Activated naive CD8-positive, alpha-beta T cell treated with anti-CD3 and anti-CD28 coated beads, Interleukin-2, amount 10 ng/mL, durations not matched to agents 7 days and 5 days (primary cell): Measurements from ENCODE around the gene SF3B1. TPM values are rescaled to one million over a fixed set of nuclear protein-coding genes. Genes with fewer than 3 reads are reported as not detected.
"Not testable (repeated sequence)": the region's sequence is repeated elsewhere in the genome, so short reads cannot be mapped to it uniquely, and the experiment has no call there.

Source experiments
- ATAC-seq: fragments of 150-1000 bp; cut with Tn5 transposase; one replicate; pipeline ENCODE4 v1.10.0; 2021; ENCODE audit warnings: low read depth, moderate library complexity
- POLR2A ChIA-PET: fragments of 350-600 bp; sonication (Branson Sonifier 250); formaldehyde crosslinking; loops from one replicate; lab custom pipeline; 2021; ENCODE audit warnings: antibody characterized with exemption; lab: Charles Lee
- DNase-seq: peaks from one replicate; pipeline ENCODE4 v3.0.0; 2021
- H3K27ac Mint-ChIP-seq: one replicate; pipeline ENCODE4 v1.8.0; 2022; ENCODE audit warnings: mild to moderate bottlenecking, mixed read lengths
- H3K27me3 Mint-ChIP-seq: one replicate; pipeline ENCODE4 v1.8.0; 2022; ENCODE audit warnings: mild to moderate bottlenecking, moderate library complexity, mixed read lengths
- H3K36me3 Mint-ChIP-seq: one replicate; pipeline ENCODE4 v1.8.0; 2021; ENCODE audit warnings: mild to moderate bottlenecking, mixed read lengths
- H3K4me1 Mint-ChIP-seq: one replicate; pipeline ENCODE4 v1.8.0; 2021; ENCODE audit warnings: mixed read lengths
- H3K4me3 Mint-ChIP-seq: one replicate; pipeline ENCODE4 v1.8.0; 2022; ENCODE audit warnings: mild to moderate bottlenecking, moderate library complexity, mixed read lengths
- H3K9me3 Mint-ChIP-seq: one replicate; pipeline ENCODE4 v1.8.0; 2021; ENCODE audit warnings: mixed read lengths
- total RNA-seq, 2 experiments: library from RNA; stranded (reverse); gene quantifications; one replicate each; pipeline ENCODE4 v1.2.3, GENCODE V29; 2021

Gene SF3B1
- total RNA-seq, 2 experiments from 2014 or later, result 388 to 392 TPM

DNA sequence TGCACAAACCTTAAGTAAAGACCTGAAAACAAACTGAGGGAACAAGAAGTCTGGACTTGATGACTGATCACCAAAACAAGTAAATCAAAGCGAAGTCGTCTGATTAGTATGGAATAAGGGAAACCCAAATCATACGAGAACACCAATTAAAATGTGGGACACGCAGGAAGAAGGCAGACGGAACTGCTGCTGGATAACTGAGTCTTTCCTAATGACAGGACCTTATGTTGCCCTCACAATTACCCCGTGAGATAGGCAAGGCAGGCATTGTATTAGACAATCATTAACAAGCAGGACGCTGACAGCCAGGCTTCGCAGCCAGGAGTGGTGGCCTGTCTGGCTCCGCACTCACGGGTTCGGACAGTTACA lies 17.9 kb upstream of the SF3B1 start:
- H3K27ac Mint-ChIP-seq, result peak overlapping the region; percentile 96
- no peaks in the 10 kb centered on the region for H3K9me3 Mint-ChIP-seq
- H3K27me3 Mint-ChIP-seq, result no peaks in the 10 kb centered on the region
- ATAC-seq (no peak), DNase-seq (no peak)
- H3K4me3 Mint-ChIP-seq, result peak overlapping the region; percentile 88
- POLR2A ChIA-PET, result interaction anchor here (0.5 to 3.9 kb wide), 18 partner anchors 9 to 528 kb away, joined by 3 to 75 read pairs (median 4); partner anchors contain the start of genes HSPD1, HSPE1, MOB4 and PGAP1
- H3K4me1 Mint-ChIP-seq, result peaks cover 22% of the 10 kb centered on the region
- peaks cover 5% of the 10 kb centered on the region for H3K36me3 Mint-ChIP-seq

DNA sequence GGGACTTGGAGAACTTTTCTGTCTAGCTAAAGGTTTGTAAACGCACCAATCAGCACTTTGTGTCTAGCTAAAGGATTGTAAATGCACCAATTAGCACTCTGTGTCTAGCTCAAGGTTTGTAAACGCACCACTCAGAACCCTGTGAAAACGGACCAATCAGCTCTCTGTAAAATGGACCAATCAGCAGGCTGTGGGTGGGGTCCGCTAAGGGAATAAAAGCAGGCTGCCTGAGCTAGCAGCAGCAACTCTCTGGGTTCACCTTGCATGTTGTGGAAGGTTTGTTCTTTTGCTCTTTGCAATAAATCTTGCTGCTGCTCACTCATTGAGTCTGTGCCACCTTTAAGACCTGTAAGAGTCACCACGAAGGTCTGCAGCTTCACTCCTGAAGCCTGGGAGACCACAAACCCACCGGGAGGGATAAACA lies 16.1 kb upstream of the SF3B1 start:
- not testable (repeated sequence) for H3K9me3 Mint-ChIP-seq, H3K36me3 Mint-ChIP-seq, ATAC-seq, H3K4me3 Mint-ChIP-seq, DNase-seq, H3K27me3 Mint-ChIP-seq
- H3K4me1 Mint-ChIP-seq, result peaks cover 18% of the 10 kb centered on the region
- POLR2A ChIA-PET, result interaction anchor here (0.6 to 1.7 kb wide), 4 partner anchors 8 to 49 kb away, joined by 3 to 9 read pairs (median 4); partner anchors contain the start of genes HSPD1, HSPE1 and SF3B1
- H3K27ac Mint-ChIP-seq, result peak overlapping the region; percentile 48

DNA sequence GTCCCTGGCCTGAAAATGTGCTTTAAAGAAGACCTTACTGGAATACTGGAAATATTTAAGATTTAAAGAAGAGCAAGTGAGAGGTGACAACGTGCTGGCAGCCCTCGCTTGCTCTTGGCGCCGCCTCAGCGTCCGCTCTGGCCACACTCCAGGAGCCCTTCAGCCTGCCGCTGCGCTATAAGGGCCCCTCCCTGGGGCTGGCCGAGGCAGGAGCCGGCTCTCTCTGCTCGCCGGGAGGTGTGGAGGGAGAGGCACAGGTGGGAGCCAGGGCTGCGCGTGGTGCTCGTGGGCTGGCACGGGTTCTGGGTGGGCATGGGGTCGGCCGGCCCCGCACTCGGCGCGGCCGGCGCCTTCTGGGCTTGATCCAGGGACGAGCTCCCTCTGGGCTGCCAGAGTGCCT lies 15.6 kb upstream of the SF3B1 start:
- Mint-ChIP-seq H3K27ac (no peak overlapping the region), H3K4me1 (peaks cover 18% of the 10 kb centered on the region), H3K4me3 (no peak overlapping the region), H3K9me3 (no peaks in the 10 kb centered on the region), H3K36me3 (no peaks in the 10 kb centered on the region), H3K27me3 (peaks cover 3% of the 10 kb centered on the region)
- DNase-seq (no peak), ATAC-seq (no peak)
- POLR2A ChIA-PET, result interaction anchor here (0.6 to 1.7 kb wide), 4 partner anchors 8 to 49 kb away, joined by 3 to 9 read pairs (median 4); partner anchors contain the start of genes HSPD1, HSPE1 and SF3B1

DNA sequence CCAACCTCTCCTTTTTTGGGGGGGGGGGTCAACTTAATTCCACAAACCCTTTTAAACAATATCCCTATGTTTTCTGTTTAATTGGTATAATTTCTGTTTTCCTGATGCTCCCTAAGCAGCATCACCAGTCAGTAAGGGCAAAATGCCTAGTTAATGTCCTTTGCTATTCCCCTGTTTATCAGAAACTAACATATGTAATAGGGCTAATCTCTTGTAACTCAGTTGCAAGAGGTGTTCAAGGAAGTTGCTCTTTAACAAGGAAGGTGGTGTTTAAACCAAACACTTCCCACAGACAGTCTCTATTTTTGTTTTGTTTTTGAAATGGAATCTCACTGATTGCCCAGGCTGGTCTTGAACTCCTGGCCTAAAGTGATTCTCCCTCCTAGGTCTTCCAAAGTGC lies 12.0 kb upstream of the SF3B1 start:
- Mint-ChIP-seq H3K27me3 (peaks cover 5% of the 10 kb centered on the region), H3K4me3 (no peak overlapping the region), H3K9me3 (no peaks in the 10 kb centered on the region), H3K4me1 (peaks cover 7% of the 10 kb centered on the region), H3K36me3 (no peaks in the 10 kb centered on the region), H3K27ac (no peak overlapping the region)
- ATAC-seq (no peak), DNase-seq (no peak)
- POLR2A ChIA-PET, result interaction anchor here (1.0 kb wide), 1 partner anchor 11 kb away, joined by 3 read pairs; no protein-coding TSS in a partner anchor

DNA sequence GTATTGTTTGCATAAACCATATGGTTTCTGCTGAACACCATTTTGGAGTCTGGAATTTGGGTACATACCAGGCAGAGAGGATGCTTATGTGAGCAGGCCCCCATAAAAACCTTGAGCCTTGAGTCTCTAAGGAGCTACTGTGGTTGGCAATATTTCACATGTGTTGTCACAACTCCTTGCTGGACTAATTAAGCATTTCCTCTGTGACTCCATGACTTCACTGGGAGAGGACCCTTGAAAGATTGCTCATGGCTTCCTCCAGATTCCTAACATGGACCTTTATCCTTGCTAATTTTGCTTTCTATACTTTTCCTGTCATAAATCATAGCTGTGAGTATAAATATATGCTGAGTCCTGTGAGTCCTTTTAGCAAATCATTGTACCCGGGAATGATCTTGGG lies 10.9 kb upstream of the SF3B1 start:
- Mint-ChIP-seq H3K27ac (no peak overlapping the region), H3K4me1 (peaks cover 3% of the 10 kb centered on the region), H3K36me3 (no peaks in the 10 kb centered on the region), H3K9me3 (no peaks in the 10 kb centered on the region), H3K4me3 (no peak overlapping the region), H3K27me3 (peaks cover 5% of the 10 kb centered on the region)
- POLR2A ChIA-PET, result interaction anchor here (0.6 to 1.0 kb wide), 3 partner anchors 10 to 138 kb away, joined by 3 to 4 read pairs (median 3); no protein-coding TSS in a partner anchor
- no peak for ATAC-seq
- DNase-seq, result no peak

DNA sequence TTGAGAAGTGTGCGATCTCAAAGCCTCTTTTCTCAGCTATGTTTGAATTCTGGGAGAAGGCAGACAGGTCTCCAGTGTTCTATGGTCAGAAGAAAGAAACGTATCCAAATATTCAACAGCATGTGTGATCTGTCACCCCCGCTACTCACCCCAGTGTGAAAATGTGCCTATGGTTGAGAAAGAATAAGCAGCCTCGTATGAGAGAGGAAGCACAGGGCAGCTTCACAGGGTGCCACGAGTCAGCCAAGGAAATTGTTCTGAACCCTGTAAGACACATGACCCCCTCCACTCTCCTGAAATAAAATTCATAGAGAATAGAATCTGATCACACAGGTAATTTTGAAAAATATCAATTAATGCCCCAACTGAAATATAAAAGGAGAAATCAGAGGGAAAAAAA lies 8.0 kb upstream of the SF3B1 start:
- DNase-seq (no peak), ATAC-seq (no peak)
- Mint-ChIP-seq H3K27ac (no peak overlapping the region), H3K27me3 (peaks cover 5% of the 10 kb centered on the region), H3K36me3 (no peaks in the 10 kb centered on the region), H3K9me3 (no peaks in the 10 kb centered on the region), H3K4me1 (peaks cover 3% of the 10 kb centered on the region), H3K4me3 (no peak overlapping the region)
- POLR2A ChIA-PET, result interaction anchor here (1.2 to 1.4 kb wide), 2 partner anchors 8 to 10 kb away, joined by 3 to 4 read pairs; partner anchors contain the start of gene COQ10B

DNA sequence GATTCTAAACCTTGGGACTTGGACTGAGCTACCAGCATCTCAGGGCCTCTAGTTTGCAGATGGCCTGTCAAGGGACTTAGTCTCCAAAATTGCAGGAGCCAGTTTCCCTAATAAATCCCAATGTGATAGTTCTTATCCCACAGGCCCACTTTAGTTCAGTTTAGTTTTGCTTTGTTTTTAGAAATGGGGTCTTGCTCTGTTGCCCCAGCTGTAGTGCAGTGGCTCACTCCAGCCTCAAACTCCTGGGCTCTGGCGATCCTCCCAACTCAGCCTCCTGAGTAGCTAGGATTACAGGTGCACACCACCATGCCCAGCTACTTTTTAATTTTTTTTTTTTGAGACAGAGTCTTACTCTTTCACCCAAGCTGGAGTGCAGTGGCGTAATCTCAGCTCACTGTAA lies 2.6 kb upstream of the SF3B1 start:
- no peaks in the 10 kb centered on the region for H3K27me3 Mint-ChIP-seq
- H3K4me1 Mint-ChIP-seq, result peaks cover 17% of the 10 kb centered on the region
- no peak overlapping the region for H3K27ac Mint-ChIP-seq
- no peak overlapping the region for H3K4me3 Mint-ChIP-seq
- H3K9me3 Mint-ChIP-seq, result no peaks in the 10 kb centered on the region
- POLR2A ChIA-PET, result interaction anchor here (5.6 kb wide), 1 partner anchor 17 kb away, joined by 75 read pairs; the partner anchor contains the start of gene COQ10B
- DNase-seq, result no peak
- no peak for ATAC-seq
- H3K36me3 Mint-ChIP-seq, result no peaks in the 10 kb centered on the region

DNA sequence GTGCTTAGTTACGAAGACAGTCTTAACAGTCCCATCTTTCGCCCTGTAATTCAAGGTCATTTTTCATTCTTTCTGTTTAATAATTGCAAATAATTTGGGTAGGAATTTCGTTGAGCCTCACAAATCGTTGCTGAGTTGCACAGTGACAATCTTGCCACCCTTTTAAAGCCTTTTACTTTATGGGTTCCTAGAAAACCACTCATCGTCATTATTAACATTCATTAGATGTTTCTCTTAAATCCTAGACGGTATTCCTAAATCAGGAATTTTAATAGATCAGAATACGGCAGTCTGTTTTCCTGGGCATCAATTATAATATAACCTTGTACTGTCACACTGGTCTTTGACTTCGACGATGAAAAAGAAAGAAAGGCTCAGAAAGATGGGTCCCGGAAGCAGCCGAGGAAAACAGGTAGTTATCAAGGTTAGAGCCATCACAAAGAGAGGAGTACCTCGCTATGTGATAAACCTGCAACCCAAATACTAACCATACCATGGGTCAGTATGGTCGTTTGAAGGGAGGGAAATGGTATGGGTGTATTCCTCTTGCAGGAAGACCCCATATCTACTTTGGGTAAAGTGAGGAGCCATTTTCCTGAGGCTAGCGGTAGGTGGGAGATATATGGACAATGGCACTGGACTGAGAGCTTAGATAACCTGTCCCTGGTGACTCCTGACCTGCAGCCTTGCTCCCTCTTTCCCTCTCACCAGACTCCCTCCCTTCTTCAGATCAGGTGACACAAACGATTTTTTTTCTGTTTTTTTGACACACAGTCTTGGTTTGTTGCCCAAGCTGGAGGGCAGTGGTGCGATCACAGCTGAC lies 981 bp upstream of the SF3B1 start:
- H3K27me3 Mint-ChIP-seq, result no peaks in the 10 kb centered on the region
- peaks cover 2% of the 10 kb centered on the region for H3K36me3 Mint-ChIP-seq
- H3K9me3 Mint-ChIP-seq, result no peaks in the 10 kb centered on the region
- DNase-seq, result no peak
- peak overlapping the region; percentile 85 for H3K4me3 Mint-ChIP-seq
- H3K4me1 Mint-ChIP-seq, result peaks cover 28% of the 10 kb centered on the region
- peak; percentile 1 for ATAC-seq
- POLR2A ChIA-PET, result interaction anchor here (0.7 to 6.1 kb wide), 11 partner anchors 8 to 636 kb away, joined by 3 to 75 read pairs (median 5); partner anchors contain the start of genes COQ10B, GTF3C3, HSPD1 and HSPE1
- H3K27ac Mint-ChIP-seq, result peak overlapping the region; percentile 100

DNA sequence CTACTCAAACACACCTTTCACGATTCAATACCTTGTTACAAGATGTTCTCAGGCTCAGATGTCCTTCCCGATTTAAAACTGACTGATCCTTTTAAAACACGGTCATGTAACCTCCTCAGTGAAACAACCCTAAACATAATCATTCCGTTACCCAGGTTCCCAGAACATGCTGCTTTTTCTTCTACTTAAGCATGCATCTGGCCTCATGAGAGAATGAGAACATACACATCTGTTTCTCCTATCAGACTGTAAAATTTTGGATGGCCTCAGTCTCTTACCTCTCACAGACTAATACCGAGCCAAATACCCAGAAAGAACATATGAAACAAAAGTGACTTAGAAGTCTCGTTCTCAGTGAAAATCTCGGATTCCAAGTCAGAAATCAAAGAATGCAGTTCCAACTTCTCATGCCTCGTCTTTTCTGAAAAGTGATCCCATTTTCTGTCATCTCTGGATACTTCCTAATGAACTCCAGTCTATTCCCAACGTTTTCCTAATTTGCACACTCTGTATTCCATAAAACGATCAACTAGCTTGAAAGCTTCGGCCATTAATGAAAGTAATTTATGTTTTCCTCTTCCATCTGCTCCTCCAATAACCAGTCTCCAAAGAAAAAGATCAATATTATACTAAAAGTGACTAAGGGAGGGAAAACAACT lies 919 bp downstream of the SF3B1 start:
- H3K27me3 Mint-ChIP-seq, result no peaks in the 10 kb centered on the region
- no peaks in the 10 kb centered on the region for H3K9me3 Mint-ChIP-seq
- peak overlapping the region; percentile 85 for H3K4me3 Mint-ChIP-seq
- ATAC-seq, result no peak
- DNase-seq, result no peak
- H3K4me1 Mint-ChIP-seq, result peaks cover 44% of the 10 kb centered on the region
- POLR2A ChIA-PET, result interaction anchor here (1.0 to 6.1 kb wide), 5 partner anchors 20 to 507 kb away, joined by 3 to 75 read pairs (median 31); partner anchors contain the start of genes COQ10B, HSPD1, HSPE1 and MOB4
- H3K27ac Mint-ChIP-seq, result peak overlapping the region; percentile 100
- H3K36me3 Mint-ChIP-seq, result peaks cover 6% of the 10 kb centered on the region

DNA sequence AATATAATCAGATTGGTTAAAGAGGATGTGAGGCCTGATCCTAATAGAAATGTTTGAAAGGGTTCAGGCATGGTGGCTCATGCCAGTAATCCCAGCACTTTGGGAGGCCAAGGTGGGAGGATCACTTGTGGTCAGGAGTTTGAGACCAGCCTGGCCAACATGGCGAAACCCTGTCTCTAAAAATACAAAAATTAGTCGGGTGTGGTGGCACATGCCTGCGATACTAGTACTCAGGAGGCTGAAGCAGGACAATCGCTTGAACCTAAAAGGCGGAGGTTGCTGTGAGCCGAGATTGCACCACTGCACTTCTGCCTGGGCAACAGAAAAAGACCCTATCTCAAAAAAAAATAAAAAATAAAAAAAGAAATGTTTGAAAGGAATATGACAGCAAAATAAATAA lies 2.3 kb downstream of the SF3B1 start:
- DNase-seq, H3K36me3 Mint-ChIP-seq, H3K9me3 Mint-ChIP-seq, H3K27me3 Mint-ChIP-seq, ATAC-seq: not testable (repeated sequence)
- Mint-ChIP-seq H3K4me1 (peaks cover 48% of the 10 kb centered on the region), H3K4me3 (peak overlapping the region; percentile 85), H3K27ac (peak overlapping the region; percentile 28)
- POLR2A ChIA-PET, result interaction anchor here (5.6 to 6.1 kb wide), 3 partner anchors 22 to 83 kb away, joined by 31 to 75 read pairs (median 47); partner anchors contain the start of genes COQ10B, HSPD1, HSPE1 and MOB4

DNA sequence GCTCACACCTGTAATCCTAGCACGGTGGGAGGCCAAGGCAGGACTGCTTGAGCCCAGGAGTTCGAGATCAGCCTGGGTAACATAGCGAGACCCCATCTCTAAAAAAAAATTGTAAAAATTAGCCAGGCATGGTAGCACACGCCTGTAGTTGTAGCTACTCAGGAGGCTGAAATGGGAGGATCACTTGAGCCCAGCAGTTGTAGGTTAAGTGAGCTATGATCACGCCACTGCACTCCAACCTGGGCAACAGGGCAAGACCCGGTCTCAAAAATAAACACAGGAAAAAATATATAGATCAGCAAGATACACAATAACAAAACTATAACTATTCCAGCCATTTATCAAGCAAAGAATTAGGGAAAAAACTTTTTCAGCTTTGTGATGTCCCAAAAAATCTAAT lies 3.0 kb downstream of the SF3B1 start:
- Mint-ChIP-seq H3K9me3 (no peaks in the 10 kb centered on the region), H3K27ac (peak overlapping the region; percentile 8), H3K4me3 (peak overlapping the region; percentile 85), H3K27me3 (no peaks in the 10 kb centered on the region), H3K36me3 (peaks cover 7% of the 10 kb centered on the region), H3K4me1 (peaks cover 52% of the 10 kb centered on the region)
- ATAC-seq, result no peak
- DNase-seq, result no peak
- POLR2A ChIA-PET, result interaction anchor here (0.9 to 6.1 kb wide), 3 partner anchors 21 to 84 kb away, joined by 3 to 47 read pairs (median 31); partner anchors contain the start of genes COQ10B, HSPD1, HSPE1 and MOB4

DNA sequence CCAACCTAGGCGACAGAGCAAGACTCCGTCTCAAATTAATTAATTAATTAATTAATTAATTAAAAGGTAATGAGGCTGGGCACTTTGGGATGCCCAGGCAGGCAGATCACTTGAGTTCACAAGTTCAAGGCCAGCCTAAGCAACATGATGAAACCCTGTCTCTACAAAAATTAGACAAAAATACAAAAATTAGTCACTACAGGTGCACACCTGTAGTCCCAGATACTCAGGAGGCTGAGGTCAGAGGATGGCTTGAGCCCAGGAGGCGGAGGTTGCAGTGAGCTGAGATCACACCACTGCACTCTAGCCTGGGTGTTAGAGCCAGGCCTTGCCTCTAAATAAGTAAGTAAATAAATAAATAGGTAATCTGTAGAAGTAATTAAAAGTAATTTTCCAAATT lies 6.8 kb downstream of the SF3B1 start:
- DNase-seq (no peak), ATAC-seq (no peak)
- Mint-ChIP-seq H3K36me3 (peaks cover 7% of the 10 kb centered on the region), H3K9me3 (no peaks in the 10 kb centered on the region), H3K27me3 (no peaks in the 10 kb centered on the region), H3K4me3 (no peak overlapping the region), H3K27ac (no peak overlapping the region), H3K4me1 (peaks cover 56% of the 10 kb centered on the region)
- POLR2A ChIA-PET, result no interaction called here
